Activated CD8-positive, alpha-beta T cell treated with anti-CD3 and anti-CD28 coated beads for 36 hours (primary cell): Measurements from ENCODE around the gene C1orf159. TPM values are rescaled to one million over a fixed set of nuclear protein-coding genes. Genes with fewer than 3 reads are reported as not detected.
"Not testable (repeated sequence)": the region's sequence is repeated elsewhere in the genome, so short reads cannot be mapped to it uniquely, and the experiment has no call there.

Experiments used
- ATAC-seq: fragments of 200-7000 bp; cut with Tn5 transposase; one replicate; pipeline ENCODE4 v1.10.0; 2021; ENCODE audit warnings: mild to moderate bottlenecking, moderate library complexity
- CTCF ChIA-PET: fragments of 350-600 bp; sonication (Branson Sonifier 250); formaldehyde crosslinking; loops from one replicate; lab custom pipeline; 2021; ENCODE audit warnings: antibody characterized with exemption; lab: Charles Lee
- POLR2A ChIA-PET: fragments of 350-600 bp; sonication (Branson Sonifier 250); formaldehyde crosslinking; loops from one replicate; lab custom pipeline; 2021; ENCODE audit warnings: antibody characterized with exemption; lab: Charles Lee
- DNase-seq: peaks from one replicate; pipeline ENCODE4 v3.0.0-alpha.2; 2020
- H3K27ac Mint-ChIP-seq: one replicate; pipeline ENCODE4 v1.8.0; 2021; ENCODE audit warnings: mild to moderate bottlenecking, mixed read lengths
- H3K27me3 Mint-ChIP-seq: one replicate; pipeline ENCODE4 v1.8.0; 2021; ENCODE audit warnings: mixed read lengths
- H3K36me3 Mint-ChIP-seq: one replicate; pipeline ENCODE4 v1.8.0; 2021; ENCODE audit warnings: low read depth, mixed read lengths
- H3K4me1 Mint-ChIP-seq: one replicate; pipeline ENCODE4 v1.8.0; 2021; ENCODE audit warnings: low read depth, mixed read lengths
- H3K4me3 Mint-ChIP-seq: one replicate; pipeline ENCODE4 v1.8.0; 2021; ENCODE audit warnings: mild to moderate bottlenecking, moderate library complexity, mixed read lengths
- H3K9me3 Mint-ChIP-seq: one replicate; pipeline ENCODE4 v1.8.0; 2021; ENCODE audit warnings: mixed read lengths
- intact Hi-C: fragments of 100-400 bp; cut with micrococcal nuclease; formaldehyde crosslinking; loops from one replicate; pipeline ENCODE4 v1.10.0; 2022
- total RNA-seq, 2 experiments: library from RNA; stranded (reverse); gene quantifications; one replicate each; pipeline ENCODE4 v1.2.3, GENCODE V29; 2021
- TF ChIP-seq, protein P1 (sequence below): fragments of 200-600 bp; IDR thresholded peaks from one replicate; pipeline ENCODE4 v1.8.0; 2022; ENCODE audit warnings: antibody characterized with exemption, mild to moderate bottlenecking

Gene C1orf159
- total RNA-seq, 2 experiments from 2014 or later = 17.5 to 20.3 TPM

DNA sequence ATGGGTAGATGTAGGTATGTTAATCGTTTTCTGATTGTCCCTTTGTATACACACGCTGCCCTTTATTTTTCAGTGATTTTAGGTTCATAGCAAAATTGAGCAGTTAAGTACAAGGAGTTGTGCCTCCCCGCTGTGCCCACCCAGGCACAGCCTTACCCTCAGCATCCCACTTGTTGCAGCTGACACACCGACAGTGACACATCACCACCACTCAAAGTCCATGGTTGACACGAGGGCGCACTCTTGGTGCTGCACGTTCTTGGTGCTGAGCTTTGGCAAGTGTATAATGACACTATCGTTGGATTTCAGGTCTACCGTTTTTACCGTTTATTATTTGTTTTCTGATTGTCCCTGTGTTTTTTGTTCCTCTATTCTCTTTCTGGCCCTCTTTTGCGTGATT, 15.6 kb downstream of the C1orf159 start:
- intact Hi-C loops = no loop called here
- ATAC-seq (no peak), DNase-seq (no peak)
- Mint-ChIP-seq H3K4me3 (no peak overlapping the region), H3K27ac (peak overlapping the region; percentile 82), H3K36me3 (peaks cover 55% of the 10 kb centered on the region), H3K27me3 (peaks cover 9% of the 10 kb centered on the region), H3K9me3 (peaks cover 27% of the 10 kb centered on the region), H3K4me1 (peaks cover 60% of the 10 kb centered on the region)
- CTCF ChIA-PET = interaction anchor here (1.1 kb wide), 1 partner anchor 81 kb away, joined by 3 read pairs; the partner anchor contains the start of gene AGRN
- TF ChIP-seq, protein P1, sequence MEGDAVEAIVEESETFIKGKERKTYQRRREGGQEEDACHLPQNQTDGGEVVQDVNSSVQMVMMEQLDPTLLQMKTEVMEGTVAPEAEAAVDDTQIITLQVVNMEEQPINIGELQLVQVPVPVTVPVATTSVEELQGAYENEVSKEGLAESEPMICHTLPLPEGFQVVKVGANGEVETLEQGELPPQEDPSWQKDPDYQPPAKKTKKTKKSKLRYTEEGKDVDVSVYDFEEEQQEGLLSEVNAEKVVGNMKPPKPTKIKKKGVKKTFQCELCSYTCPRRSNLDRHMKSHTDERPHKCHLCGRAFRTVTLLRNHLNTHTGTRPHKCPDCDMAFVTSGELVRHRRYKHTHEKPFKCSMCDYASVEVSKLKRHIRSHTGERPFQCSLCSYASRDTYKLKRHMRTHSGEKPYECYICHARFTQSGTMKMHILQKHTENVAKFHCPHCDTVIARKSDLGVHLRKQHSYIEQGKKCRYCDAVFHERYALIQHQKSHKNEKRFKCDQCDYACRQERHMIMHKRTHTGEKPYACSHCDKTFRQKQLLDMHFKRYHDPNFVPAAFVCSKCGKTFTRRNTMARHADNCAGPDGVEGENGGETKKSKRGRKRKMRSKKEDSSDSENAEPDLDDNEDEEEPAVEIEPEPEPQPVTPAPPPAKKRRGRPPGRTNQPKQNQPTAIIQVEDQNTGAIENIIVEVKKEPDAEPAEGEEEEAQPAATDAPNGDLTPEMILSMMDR = no peak
- POLR2A ChIA-PET = interaction anchor here (0.6 to 1.9 kb wide), 4 partner anchors 11 to 36 kb away, joined by 3 to 6 read pairs (median 4); no protein-coding TSS in a partner anchor

DNA sequence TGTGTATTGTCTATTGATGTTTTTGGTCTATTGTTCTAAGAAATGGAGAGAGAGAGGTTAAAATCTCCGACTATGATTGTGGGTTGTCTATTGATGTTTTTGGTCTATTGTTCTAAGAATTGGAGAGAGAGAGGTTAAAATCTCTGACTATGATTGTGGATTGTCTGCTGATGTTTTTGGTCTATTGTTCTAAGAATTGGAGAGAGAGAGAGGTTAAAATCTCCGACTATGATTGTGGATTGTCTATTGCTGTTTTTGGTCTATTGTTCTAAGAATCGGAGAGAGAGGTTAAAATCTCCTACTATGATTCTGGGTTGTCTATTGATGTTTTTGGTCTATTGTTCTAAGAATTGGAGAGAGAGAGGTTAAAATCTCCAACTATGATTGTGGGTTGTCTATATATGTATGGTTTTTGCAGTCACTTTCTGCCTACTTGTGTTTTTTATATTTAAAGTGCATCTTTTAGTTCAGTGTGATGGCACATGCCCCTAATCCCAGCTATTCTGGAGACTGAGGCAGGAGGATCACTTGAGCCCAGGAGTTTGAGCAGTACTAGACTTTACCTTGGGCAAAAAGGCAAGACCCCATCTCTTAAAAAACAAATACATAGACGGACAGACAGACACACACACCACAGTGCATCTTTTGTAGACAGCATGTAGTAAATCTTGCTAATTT, 16.2 kb downstream of the C1orf159 start:
- CTCF ChIA-PET = interaction anchor here (1.1 kb wide), 1 partner anchor 80 kb away, joined by 3 read pairs; the partner anchor contains the start of gene AGRN
- POLR2A ChIA-PET = interaction anchor here (0.6 to 1.9 kb wide), 4 partner anchors 10 to 35 kb away, joined by 3 to 6 read pairs (median 4); no protein-coding TSS in a partner anchor
- intact Hi-C loops = no loop called here
- TF ChIP-seq, protein P1 = no peak
- Mint-ChIP-seq H3K36me3 (peaks cover 52% of the 10 kb centered on the region), H3K4me1 (peaks cover 57% of the 10 kb centered on the region), H3K9me3 (peaks cover 27% of the 10 kb centered on the region), H3K4me3 (peak overlapping the region; percentile 51), H3K27me3 (peaks cover 9% of the 10 kb centered on the region), H3K27ac (peak overlapping the region; percentile 90)
- ATAC-seq (no peak), DNase-seq (no peak)

DNA sequence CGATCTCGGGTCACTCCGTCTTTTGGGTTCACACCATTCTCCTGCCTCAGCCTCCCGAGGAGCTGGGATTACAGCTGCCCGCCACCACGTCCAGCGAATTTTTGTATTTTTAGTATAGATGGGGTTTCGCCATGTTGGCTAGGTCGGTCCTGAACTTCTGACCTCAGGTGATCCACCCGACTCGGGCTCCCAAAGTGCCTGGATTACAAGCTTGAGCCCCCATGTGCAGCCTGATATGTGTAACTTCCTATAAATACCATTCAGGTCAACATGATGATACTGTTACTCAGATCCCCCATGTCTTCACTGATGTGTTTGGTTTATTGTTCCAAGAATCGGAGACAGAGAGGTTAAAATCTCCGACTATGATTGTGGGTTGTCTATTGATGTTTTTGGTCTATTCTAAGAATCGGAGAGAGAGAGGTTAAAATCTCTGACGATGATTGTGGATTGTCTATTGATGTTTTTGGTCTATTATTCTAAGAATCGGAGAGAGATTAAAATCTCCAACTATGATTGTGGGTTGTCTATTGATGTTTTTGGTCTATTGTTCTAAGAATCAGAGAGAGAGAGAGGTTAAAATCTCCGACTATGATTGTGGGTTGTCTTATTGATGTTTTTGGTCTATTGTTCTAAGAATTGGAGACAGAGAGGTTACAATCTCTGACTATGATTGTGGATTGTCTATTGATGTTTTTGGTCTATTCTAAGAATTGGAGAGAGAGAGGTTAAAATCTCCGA, 17.0 kb downstream of the C1orf159 start:
- Mint-ChIP-seq H3K9me3 (peaks cover 27% of the 10 kb centered on the region), H3K4me1 (peaks cover 49% of the 10 kb centered on the region), H3K4me3 (peak overlapping the region; percentile 51), H3K27me3 (peaks cover 9% of the 10 kb centered on the region), H3K27ac (peak overlapping the region; percentile 90), H3K36me3 (peaks cover 46% of the 10 kb centered on the region)
- intact Hi-C loops = no loop called here
- ATAC-seq = peak; percentile 87
- TF ChIP-seq, protein P1 = no peak
- DNase-seq = peak; percentile 68
- POLR2A ChIA-PET = interaction anchor here (0.6 to 1.1 kb wide), 6 partner anchors 10 to 88 kb away, joined by 3 to 6 read pairs (median 3); no protein-coding TSS in a partner anchor
- CTCF ChIA-PET = interaction anchor here (1.4 to 1.8 kb wide), 2 partner anchors 34 to 85 kb away, joined by 3 to 5 read pairs; partner anchors contain the start of gene ISG15

DNA sequence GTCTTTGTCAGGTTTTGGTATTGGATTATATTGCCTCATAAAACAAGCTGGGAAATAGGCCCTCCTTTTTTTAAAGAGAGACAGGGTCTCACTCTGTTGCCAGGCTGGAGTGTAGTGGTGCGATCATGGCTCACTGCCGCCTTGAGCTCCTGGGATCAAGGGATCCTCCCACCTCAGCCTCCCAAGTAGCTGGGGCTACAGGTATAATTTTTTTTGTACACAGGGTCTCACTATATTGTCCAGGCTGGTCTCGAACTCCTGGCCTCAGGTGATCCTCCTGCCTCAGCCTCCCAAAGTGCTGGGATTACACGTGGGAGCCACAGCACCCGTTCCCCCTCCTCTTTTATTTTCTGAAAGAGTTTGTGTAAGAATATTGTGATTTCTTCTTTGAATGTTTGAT, 19.8 kb downstream of the C1orf159 start:
- POLR2A ChIA-PET = not testable (repeated sequence)
- H3K4me1 Mint-ChIP-seq = peaks cover 38% of the 10 kb centered on the region

DNA sequence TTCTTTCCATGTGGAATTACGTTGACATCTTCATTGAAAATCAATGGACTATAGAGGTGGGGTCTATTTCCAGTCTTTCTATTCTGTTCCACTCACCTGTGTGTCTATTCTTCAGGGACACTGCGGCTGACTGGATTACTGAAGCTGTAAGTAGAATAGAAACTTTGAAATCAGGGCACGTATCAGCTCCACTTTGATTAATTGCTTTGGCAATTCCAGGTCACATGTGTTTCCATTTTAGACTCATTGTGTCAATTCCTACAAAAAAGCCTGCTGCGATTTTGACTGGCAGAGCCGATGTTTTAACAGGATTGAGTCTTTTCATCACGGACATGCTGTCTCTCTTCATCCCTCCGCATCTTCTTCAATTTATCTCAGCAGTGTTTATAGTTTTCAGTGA, 20.9 kb downstream of the C1orf159 start:
- Mint-ChIP-seq H3K27me3 (peaks cover 9% of the 10 kb centered on the region), H3K27ac (no peak overlapping the region), H3K4me3 (no peak overlapping the region), H3K4me1 (peaks cover 30% of the 10 kb centered on the region), H3K36me3 (peaks cover 26% of the 10 kb centered on the region), H3K9me3 (peaks cover 16% of the 10 kb centered on the region)
- POLR2A ChIA-PET = no interaction called here
- ATAC-seq = no peak
- intact Hi-C loops = no loop called here
- CTCF ChIA-PET = interaction anchor here (1.6 kb wide), 2 partner anchors 27 to 110 kb away, joined by 4 read pairs; no protein-coding TSS in a partner anchor
- TF ChIP-seq, protein P1 = no peak
- DNase-seq = no peak

More for the DNA sequence above, 19.8 kb downstream of the C1orf159 start:
- H3K27ac Mint-ChIP-seq, DNase-seq, H3K27me3 Mint-ChIP-seq, ATAC-seq, CTCF ChIA-PET, intact Hi-C loops, H3K4me3 Mint-ChIP-seq: not testable (repeated sequence)
- Mint-ChIP-seq H3K36me3 (peaks cover 34% of the 10 kb centered on the region), H3K9me3 (peaks cover 22% of the 10 kb centered on the region)
